ENCODE data around the gene MRRF.

DNA sequence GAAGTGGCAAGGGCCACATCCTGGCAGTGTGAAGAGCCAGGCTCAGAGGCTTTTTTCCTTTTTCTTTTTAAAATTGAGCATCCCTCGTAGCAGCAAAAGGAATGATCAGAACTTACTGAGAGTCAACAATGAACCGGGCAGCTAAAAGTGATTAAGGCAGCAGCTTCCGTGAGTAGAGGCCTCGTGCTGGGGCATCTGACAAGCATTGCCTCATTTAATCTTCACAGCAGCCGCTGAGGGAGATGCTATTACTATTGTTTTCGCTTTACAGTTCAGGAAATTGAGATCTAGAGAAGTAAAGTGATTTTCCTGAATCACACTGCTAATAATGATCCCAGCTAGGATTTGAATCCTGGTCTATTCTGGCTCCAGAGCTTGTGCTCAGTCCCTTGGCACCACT is 75.5 kb downstream of the MRRF start:
- TF ChIP-seq ZNF274 (IDR thresholded peaks at IDR 0.05; ENCODE audit: low read depth, low read length): no peak
- TF ChIP-seq YY1 (IDR thresholded peaks at IDR 0.05; ENCODE audit: insufficient read depth, insufficient read length): no peak
